Measurements from ENCODE around the gene MRAS.

GRCh38 chr3:138429665-138430064, 81.3 kb downstream of the MRAS start:
- TF ChIP-seq TAF1 (IDR thresholded peaks at IDR 0.05; ENCODE audit: borderline replicate concordance, low read depth, low read length) (no peak), POLR2AphosphoS5 (IDR thresholded peaks at IDR 0.05; ENCODE audit: low read depth, low read length) (no peak), POLR2A (IDR thresholded peaks at IDR 0.05; ENCODE audit: low read depth, low read length) (no peak)

Data from GM12892 (cell line).